ENCODE results near the gene HMCN1. TPM values are rescaled to one million over a fixed set of nuclear protein-coding genes. Genes with fewer than 3 reads are reported as not detected.
"Not testable (repeated sequence)": the region's sequence is repeated elsewhere in the genome, so short reads cannot be mapped to it uniquely, and the experiment has no call there.

Gene HMCN1
- total RNA-seq, 2 donors from 2014 or later = 1.3 to 3.7 TPM

DNA sequence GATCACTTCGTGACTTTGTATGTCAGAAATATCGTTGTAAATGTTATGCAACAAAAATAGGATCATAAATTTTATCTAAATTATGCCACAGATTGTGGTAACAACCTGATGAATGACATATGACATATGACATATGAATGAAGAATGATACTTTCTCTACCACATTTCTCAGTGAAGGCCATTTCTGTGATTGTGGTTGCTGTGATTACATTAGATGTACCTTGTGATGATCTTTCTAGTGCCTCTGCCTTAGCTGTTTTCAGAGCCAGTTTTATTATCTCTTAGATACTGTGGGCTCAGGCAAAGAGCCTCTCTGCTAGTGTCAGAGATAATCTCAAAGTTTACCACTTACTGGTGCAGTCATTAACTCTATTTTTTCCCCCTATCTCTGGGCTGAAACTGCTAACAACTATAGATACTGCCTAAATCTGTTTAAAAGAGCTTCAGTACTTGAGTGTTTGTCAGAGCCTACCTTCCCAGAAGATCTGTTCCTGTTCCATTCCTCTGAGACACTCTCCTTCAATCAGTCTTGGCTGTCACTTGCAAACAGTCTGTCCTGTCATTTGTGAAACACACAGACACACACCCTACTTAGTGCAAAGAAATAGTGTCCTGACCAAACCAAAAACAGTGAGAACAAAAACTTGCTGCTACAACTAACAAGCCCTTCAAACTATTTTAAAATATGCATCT, 55.5 kb downstream of the HMCN1 start:
- Histone ChIP-seq H3K27ac (no peak overlapping the region), H3K4me3 (no peak overlapping the region), H3K4me1 (no peaks in the 10 kb centered on the region), H3K9me3 (no peaks in the 10 kb centered on the region), H3K27me3 (no peaks in the 10 kb centered on the region), H3K36me3 (no peaks in the 10 kb centered on the region), H3K9ac (ENCODE audit: low read depth in 2 of 2, low read length in 2 of 2) (no peak overlapping the region)
- intact Hi-C loops (cut with DNase I) = no loop called here
- no peak for DNase-seq
- TF ChIP-seq CTCF (IDR thresholded peaks at IDR 0.05) = no peak

DNA sequence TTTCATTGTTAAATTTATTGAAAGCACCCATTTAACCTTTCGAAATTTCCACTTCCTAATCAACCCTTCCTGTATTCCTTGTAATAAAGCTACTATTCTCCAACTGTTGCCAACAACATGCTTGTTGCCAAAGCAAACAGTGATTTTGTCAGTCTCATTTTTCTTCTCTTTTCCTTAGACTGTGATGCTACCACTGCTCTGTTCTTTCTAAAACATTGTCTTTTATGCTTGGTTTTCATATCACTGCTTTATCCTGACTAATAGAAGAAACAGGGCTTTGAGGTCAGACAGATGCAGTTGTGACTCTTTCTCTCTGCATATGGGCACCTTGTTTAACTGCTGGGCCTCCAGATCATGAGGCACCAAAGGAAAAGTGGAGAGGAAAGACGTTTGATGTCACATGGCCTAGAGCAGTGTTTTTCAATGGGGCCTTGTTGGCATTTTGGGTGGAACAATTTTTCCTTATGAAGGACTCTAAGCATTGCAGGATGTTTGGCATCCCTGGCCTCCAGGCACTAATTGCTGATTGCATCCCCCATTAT, 56.1 kb downstream of the HMCN1 start:
- H3K27me3 ChIP-seq = no peaks in the 10 kb centered on the region
- no peaks in the 10 kb centered on the region for H3K36me3 ChIP-seq
- no peaks in the 10 kb centered on the region for H3K9me3 ChIP-seq
- H3K9ac ChIP-seq (ENCODE audit: low read depth in 2 of 2, low read length in 2 of 2) = no peak overlapping the region
- no peak overlapping the region for H3K4me3 ChIP-seq
- TF ChIP-seq CTCF (IDR thresholded peaks at IDR 0.05) = no peak
- no peaks in the 10 kb centered on the region for H3K4me1 ChIP-seq
- DNase-seq = no peak
- intact Hi-C loops (cut with DNase I) = no loop called here
- H3K27ac ChIP-seq = no peak overlapping the region

DNA sequence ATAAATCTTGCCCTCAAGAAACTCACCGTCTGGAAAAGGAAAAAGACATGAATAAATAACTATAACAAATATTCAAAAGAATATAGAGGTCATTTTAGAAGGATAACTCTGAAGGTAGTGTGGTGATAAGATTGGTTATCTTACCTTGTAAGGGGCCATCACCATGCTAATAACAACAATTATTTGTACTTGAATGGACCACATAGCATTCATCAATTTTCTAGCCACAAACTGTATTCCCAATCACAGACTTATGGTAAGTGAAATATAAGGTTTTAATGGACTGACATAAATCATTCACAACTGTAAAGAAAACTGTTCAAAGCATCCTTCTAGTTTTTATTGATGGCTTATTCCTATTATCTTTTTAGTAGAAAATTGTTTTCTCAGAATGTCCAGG, 57.8 kb downstream of the HMCN1 start:
- no peaks in the 10 kb centered on the region for H3K4me1 ChIP-seq
- H3K36me3 ChIP-seq = no peaks in the 10 kb centered on the region
- DNase-seq = no peak
- no peaks in the 10 kb centered on the region for H3K9me3 ChIP-seq
- TF ChIP-seq CTCF (IDR thresholded peaks at IDR 0.05) = no peak
- H3K9ac ChIP-seq (ENCODE audit: low read depth in 2 of 2, low read length in 2 of 2) = no peak overlapping the region
- no peaks in the 10 kb centered on the region for H3K27me3 ChIP-seq
- intact Hi-C loops (cut with DNase I) = no loop called here
- H3K4me3 ChIP-seq = no peak overlapping the region
- no peak overlapping the region for H3K27ac ChIP-seq

DNA sequence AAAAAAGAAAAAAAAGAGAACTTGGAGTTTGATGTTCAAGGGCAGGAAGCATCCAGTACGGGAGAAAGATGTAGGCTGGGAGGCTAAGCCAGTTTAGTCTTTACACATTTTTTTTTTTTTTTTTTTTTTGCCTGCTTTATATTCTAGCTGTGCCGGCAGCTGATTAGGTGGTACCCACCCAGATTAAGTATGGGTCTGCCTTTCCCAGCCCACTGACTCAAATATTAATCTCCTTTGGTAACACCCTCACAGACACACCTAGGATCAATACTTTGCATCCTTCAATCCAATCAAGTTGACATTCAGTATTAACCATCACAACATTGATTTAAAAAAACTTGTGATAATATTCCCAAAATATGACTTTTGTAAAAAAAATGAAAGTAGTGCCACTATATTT, 60.3 kb downstream of the HMCN1 start:
- intact Hi-C loops (cut with DNase I); H3K27ac ChIP-seq; H3K9ac ChIP-seq (ENCODE audit: low read depth in 2 of 2, low read length in 2 of 2); H3K27me3 ChIP-seq; H3K4me3 ChIP-seq; DNase-seq; H3K4me1 ChIP-seq; H3K36me3 ChIP-seq; H3K9me3 ChIP-seq: not testable (repeated sequence)

DNA sequence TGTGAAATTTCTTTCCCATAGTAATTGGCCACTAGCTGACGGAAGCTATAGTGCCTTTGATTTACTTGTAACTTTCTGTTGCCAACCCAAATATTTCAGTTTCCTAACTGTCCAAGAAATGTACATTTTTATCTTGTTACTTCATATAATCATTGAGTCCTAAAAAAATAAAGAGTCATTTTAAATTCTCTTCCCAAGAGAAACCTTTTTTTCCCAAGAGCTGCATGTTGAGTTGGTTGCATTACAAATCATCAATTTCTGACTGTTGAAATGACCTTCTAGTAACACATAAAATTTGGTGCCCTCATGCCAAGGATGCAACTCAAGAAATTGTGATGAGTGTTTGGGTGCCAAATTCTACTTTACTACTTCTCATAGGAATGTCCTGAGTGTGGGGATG, 61.0 kb downstream of the HMCN1 start:
- DNase-seq = no peak
- Histone ChIP-seq H3K36me3 (no peaks in the 10 kb centered on the region), H3K9me3 (no peaks in the 10 kb centered on the region), H3K4me1 (no peaks in the 10 kb centered on the region), H3K27me3 (no peaks in the 10 kb centered on the region), H3K9ac (ENCODE audit: low read depth in 2 of 2, low read length in 2 of 2) (no peak overlapping the region), H3K4me3 (no peak overlapping the region), H3K27ac (no peak overlapping the region)
- intact Hi-C loops (cut with DNase I) = no loop called here
- TF ChIP-seq CTCF (IDR thresholded peaks at IDR 0.05) = no peak

DNA sequence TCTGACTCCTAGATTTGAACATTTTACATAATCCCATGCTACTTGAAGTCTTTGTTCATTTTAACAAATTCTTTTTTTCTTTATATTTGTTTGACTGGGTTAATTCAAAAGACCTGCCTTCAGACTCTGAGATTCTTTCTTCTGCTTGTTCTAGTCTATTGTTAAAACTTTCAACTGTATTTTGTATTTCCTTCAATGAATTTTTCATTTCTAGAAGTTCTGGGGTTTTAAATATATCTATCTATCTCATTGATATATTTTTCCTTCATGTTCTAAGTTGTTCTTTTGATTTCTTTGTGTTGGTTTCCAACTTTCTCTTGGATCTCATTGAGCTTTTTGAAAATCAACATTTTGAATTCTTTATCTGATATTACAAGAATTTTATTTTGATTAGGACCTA, 64.3 kb downstream of the HMCN1 start:
- no peak for TF ChIP-seq CTCF (IDR thresholded peaks at IDR 0.05)
- Histone ChIP-seq H3K27me3 (no peaks in the 10 kb centered on the region), H3K9me3 (no peaks in the 10 kb centered on the region), H3K4me1 (no peaks in the 10 kb centered on the region), H3K36me3 (no peaks in the 10 kb centered on the region), H3K4me3 (no peak overlapping the region), H3K27ac (no peak overlapping the region), H3K9ac (ENCODE audit: low read depth in 2 of 2, low read length in 2 of 2) (no peak overlapping the region)
- intact Hi-C loops (cut with DNase I) = no loop called here
- DNase-seq = no peak

Data from colonic mucosa (tissue), 4 donors.